ENCODE results near the gene TXNL4B.

DNA sequence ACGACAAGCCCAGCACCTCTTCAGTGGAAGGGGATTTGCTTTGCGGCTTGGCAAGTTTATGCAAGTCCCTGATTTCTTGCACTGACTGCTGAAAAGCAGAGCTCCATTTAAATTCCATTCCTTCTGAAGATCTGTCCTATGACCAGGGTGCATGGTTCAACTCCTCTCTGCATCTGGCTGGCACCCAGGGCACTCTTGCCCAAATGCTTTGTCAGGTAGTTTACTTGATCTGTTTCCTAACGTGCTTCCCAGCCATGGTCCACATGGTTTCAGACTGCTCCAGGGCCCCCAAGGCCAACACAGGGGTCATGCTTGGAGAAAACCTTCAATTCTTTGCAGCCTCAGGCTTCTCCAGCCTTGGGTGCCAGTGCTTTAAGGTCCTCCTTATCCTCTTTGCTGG lies 50.4 kb downstream of the TXNL4B start:
- TF ChIP-seq, protein P1, sequence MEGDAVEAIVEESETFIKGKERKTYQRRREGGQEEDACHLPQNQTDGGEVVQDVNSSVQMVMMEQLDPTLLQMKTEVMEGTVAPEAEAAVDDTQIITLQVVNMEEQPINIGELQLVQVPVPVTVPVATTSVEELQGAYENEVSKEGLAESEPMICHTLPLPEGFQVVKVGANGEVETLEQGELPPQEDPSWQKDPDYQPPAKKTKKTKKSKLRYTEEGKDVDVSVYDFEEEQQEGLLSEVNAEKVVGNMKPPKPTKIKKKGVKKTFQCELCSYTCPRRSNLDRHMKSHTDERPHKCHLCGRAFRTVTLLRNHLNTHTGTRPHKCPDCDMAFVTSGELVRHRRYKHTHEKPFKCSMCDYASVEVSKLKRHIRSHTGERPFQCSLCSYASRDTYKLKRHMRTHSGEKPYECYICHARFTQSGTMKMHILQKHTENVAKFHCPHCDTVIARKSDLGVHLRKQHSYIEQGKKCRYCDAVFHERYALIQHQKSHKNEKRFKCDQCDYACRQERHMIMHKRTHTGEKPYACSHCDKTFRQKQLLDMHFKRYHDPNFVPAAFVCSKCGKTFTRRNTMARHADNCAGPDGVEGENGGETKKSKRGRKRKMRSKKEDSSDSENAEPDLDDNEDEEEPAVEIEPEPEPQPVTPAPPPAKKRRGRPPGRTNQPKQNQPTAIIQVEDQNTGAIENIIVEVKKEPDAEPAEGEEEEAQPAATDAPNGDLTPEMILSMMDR (IDR thresholded peaks at IDR 0.05), result no peak
- TF ChIP-seq NR2C2 (CRISPR knock-in tag; IDR thresholded peaks at IDR 0.05) (no peak), TEAD4 (CRISPR knock-in tag; IDR thresholded peaks at IDR 0.05) (no peak)
- TF ChIP-seq, protein P2, sequence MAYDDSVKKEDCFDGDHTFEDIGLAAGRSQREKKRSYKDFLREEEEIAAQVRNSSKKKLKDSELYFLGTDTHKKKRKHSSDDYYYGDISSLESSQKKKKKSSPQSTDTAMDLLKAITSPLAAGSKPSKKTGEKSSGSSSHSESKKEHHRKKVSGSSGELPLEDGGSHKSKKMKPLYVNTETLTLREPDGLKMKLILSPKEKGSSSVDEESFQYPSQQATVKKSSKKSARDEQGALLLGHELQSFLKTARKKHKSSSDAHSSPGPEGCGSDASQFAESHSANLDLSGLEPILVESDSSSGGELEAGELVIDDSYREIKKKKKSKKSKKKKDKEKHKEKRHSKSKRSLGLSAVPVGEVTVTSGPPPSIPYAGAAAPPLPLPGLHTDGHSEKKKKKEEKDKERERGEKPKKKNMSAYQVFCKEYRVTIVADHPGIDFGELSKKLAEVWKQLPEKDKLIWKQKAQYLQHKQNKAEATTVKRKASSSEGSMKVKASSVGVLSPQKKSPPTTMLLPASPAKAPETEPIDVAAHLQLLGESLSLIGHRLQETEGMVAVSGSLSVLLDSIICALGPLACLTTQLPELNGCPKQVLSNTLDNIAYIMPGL (CRISPR knock-in tag; IDR thresholded peaks at IDR 0.05), result no peak
- TF ChIP-seq, protein P3, sequence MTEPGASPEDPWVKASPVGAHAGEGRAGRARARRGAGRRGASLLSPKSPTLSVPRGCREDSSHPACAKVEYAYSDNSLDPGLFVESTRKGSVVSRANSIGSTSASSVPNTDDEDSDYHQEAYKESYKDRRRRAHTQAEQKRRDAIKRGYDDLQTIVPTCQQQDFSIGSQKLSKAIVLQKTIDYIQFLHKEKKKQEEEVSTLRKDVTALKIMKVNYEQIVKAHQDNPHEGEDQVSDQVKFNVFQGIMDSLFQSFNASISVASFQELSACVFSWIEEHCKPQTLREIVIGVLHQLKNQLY (CRISPR knock-in tag; IDR thresholded peaks at IDR 0.05), result no peak

Data from WTC11 (cell line).